ENCODE data around the gene WDR86. TPM values are rescaled to one million over a fixed set of nuclear protein-coding genes. Genes with fewer than 3 reads are reported as not detected.

The WDR86 gene
- total RNA-seq, 3 donors from 2014 or later, result 0.27 to 0.46 (median 0.37) TPM

GRCh38 chr7:151448261-151449252 lies 38.7 kb upstream of the WDR86 start:
- ATAC-seq (peak; percentile 88 to 91), DNase-seq (peak; percentile 74)
- Mint-ChIP-seq H3K36me3 (ENCODE audit: insufficient read depth) (no peaks in the 10 kb centered on the region), H3K9me3 (no peaks in the 10 kb centered on the region), H3K27me3 (ENCODE audit: low read depth) (no peaks in the 10 kb centered on the region), H3K4me3 (peak overlapping the region; percentile 67), H3K4me1 (ENCODE audit: low read depth) (peaks cover 11% of the 10 kb centered on the region)

GRCh38 chr7:151447901-151448260 lies 38.0 kb upstream of the WDR86 start:
- Mint-ChIP-seq H3K4me1 (ENCODE audit: low read depth) (peaks cover 14% of the 10 kb centered on the region), H3K36me3 (ENCODE audit: insufficient read depth) (no peaks in the 10 kb centered on the region), H3K27me3 (ENCODE audit: low read depth) (no peaks in the 10 kb centered on the region), H3K9me3 (no peaks in the 10 kb centered on the region), H3K4me3 (peak overlapping the region; percentile 49)
- DNase-seq, result no peak
- no peak for ATAC-seq

GRCh38 chr7:151447312-151447711 lies 37.5 kb upstream of the WDR86 start:
- DNase-seq, result no peak
- no peaks in the 10 kb centered on the region for H3K9me3 Mint-ChIP-seq
- no peak overlapping the region for H3K4me3 Mint-ChIP-seq
- H3K36me3 Mint-ChIP-seq (ENCODE audit: insufficient read depth), result no peaks in the 10 kb centered on the region
- H3K4me1 Mint-ChIP-seq (ENCODE audit: low read depth), result peaks cover 14% of the 10 kb centered on the region
- ATAC-seq, result no peak
- H3K27me3 Mint-ChIP-seq (ENCODE audit: low read depth), result no peaks in the 10 kb centered on the region

GRCh38 chr7:151446412-151446811 lies 36.6 kb upstream of the WDR86 start:
- Mint-ChIP-seq H3K9me3 (no peaks in the 10 kb centered on the region), H3K36me3 (ENCODE audit: insufficient read depth) (no peaks in the 10 kb centered on the region), H3K27me3 (ENCODE audit: low read depth) (peaks cover 1% of the 10 kb centered on the region), H3K4me1 (ENCODE audit: low read depth) (peaks cover 20% of the 10 kb centered on the region), H3K4me3 (no peak overlapping the region)
- ATAC-seq (no peak), DNase-seq (no peak)

- Mint-ChIP-seq H3K36me3 (ENCODE audit: insufficient read depth) (no peaks in the 10 kb centered on the region), H3K4me3 (no peak overlapping the region), H3K27me3 (ENCODE audit: low read depth) (peaks cover 4% of the 10 kb centered on the region), H3K9me3 (no peaks in the 10 kb centered on the region), H3K4me1 (ENCODE audit: low read depth) (peaks cover 32% of the 10 kb centered on the region)
- DNase-seq (no peak), ATAC-seq (peak; percentile 25 to 26)
These were observed 34.8 kb upstream of the WDR86 start for GRCh38 chr7:151444632-151445031.

- Mint-ChIP-seq H3K36me3 (ENCODE audit: insufficient read depth) (no peaks in the 10 kb centered on the region), H3K27me3 (ENCODE audit: low read depth) (peaks cover 4% of the 10 kb centered on the region), H3K4me3 (no peak overlapping the region), H3K4me1 (ENCODE audit: low read depth) (peaks cover 37% of the 10 kb centered on the region), H3K9me3 (no peaks in the 10 kb centered on the region)
- DNase-seq, result no peak
- no peak for ATAC-seq
These were observed 33.1 kb upstream of the WDR86 start for GRCh38 chr7:151442776-151443496.

- ATAC-seq (peak in 1 of 2 donors; percentile 16), DNase-seq (no peak)
- Mint-ChIP-seq H3K4me3 (no peak overlapping the region), H3K27me3 (ENCODE audit: low read depth) (peaks cover 4% of the 10 kb centered on the region), H3K36me3 (ENCODE audit: insufficient read depth) (no peaks in the 10 kb centered on the region), H3K9me3 (no peaks in the 10 kb centered on the region), H3K4me1 (ENCODE audit: low read depth) (peaks cover 34% of the 10 kb centered on the region)
These were observed 31.1 kb upstream of the WDR86 start for GRCh38 chr7:151440799-151441445.

GRCh38 chr7:151439855-151440798 lies 30.3 kb upstream of the WDR86 start, which contains the start of gene CRYGN:
TSS of gene CRYGN (minus strand) at chr7:151440141. CDS start at chr7:151439917, 224 bp downstream.
- peaks cover 4% of the 10 kb centered on the region for H3K27me3 Mint-ChIP-seq (ENCODE audit: low read depth)
- H3K4me3 Mint-ChIP-seq, result peak within 1 kb of the TSS; percentile 52

GRCh38 chr7:151438864-151439601 lies 29.2 kb upstream of the WDR86 start:
- H3K9me3 Mint-ChIP-seq, result no peaks in the 10 kb centered on the region
- no peaks in the 10 kb centered on the region for H3K36me3 Mint-ChIP-seq (ENCODE audit: insufficient read depth)
- H3K4me3 Mint-ChIP-seq, result no peak overlapping the region
- no peak for DNase-seq
- H3K27me3 Mint-ChIP-seq (ENCODE audit: low read depth), result peaks cover 4% of the 10 kb centered on the region
- H3K4me1 Mint-ChIP-seq (ENCODE audit: low read depth), result peaks cover 30% of the 10 kb centered on the region
- ATAC-seq, result no peak

More at GRCh38 chr7:151439855-151440798, 30.3 kb upstream of the WDR86 start, which contains the start of gene CRYGN:
- Mint-ChIP-seq H3K36me3 (ENCODE audit: insufficient read depth) (no peaks in the 10 kb centered on the region), H3K9me3 (no peaks in the 10 kb centered on the region), H3K4me1 (ENCODE audit: low read depth) (peaks cover 32% of the 10 kb centered on the region)
- no peak for DNase-seq
- ATAC-seq, result peak; percentile 49 to 56

- ATAC-seq, result no peak
- Mint-ChIP-seq H3K4me1 (ENCODE audit: low read depth) (peaks cover 34% of the 10 kb centered on the region), H3K9me3 (no peaks in the 10 kb centered on the region), H3K36me3 (ENCODE audit: insufficient read depth) (no peaks in the 10 kb centered on the region), H3K27me3 (ENCODE audit: low read depth) (peaks cover 4% of the 10 kb centered on the region), H3K4me3 (no peak overlapping the region)
- DNase-seq, result no peak
These were observed 28.2 kb upstream of the WDR86 start for GRCh38 chr7:151437866-151438516.

- Mint-ChIP-seq H3K4me1 (ENCODE audit: low read depth) (peaks cover 41% of the 10 kb centered on the region), H3K9me3 (no peaks in the 10 kb centered on the region), H3K4me3 (no peak overlapping the region), H3K27me3 (ENCODE audit: low read depth) (peaks cover 4% of the 10 kb centered on the region), H3K36me3 (ENCODE audit: insufficient read depth) (no peaks in the 10 kb centered on the region)
- ATAC-seq (no peak), DNase-seq (no peak)
These were observed 27.3 kb upstream of the WDR86 start for GRCh38 chr7:151437159-151437553.

- Mint-ChIP-seq H3K36me3 (ENCODE audit: insufficient read depth) (no peaks in the 10 kb centered on the region), H3K4me1 (ENCODE audit: low read depth) (peaks cover 42% of the 10 kb centered on the region), H3K4me3 (no peak overlapping the region), H3K9me3 (no peaks in the 10 kb centered on the region), H3K27me3 (ENCODE audit: low read depth) (peaks cover 4% of the 10 kb centered on the region)
- no peak for DNase-seq
- ATAC-seq, result no peak
These were observed 26.8 kb upstream of the WDR86 start for GRCh38 chr7:151436446-151437158.

Data from activated T-cell treated with anti-CD3 and anti-CD28 coated beads, Interleukin-2, amount 50 U/mL, for 4 hours (primary cell).